Glomerular endothelial cell (primary cell): Measurements from ENCODE around the gene NDEL1. TPM values are rescaled to one million over a fixed set of nuclear protein-coding genes. Genes with fewer than 3 reads are reported as not detected.

ENCODE experiments used
- DNase-seq: peaks from one replicate; pipeline ENCODE4 v3.0.0-alpha.2; 2011; ENCODE audit warnings: low read depth, low spot score; ENCODE audit errors: extremely low read depth
- total RNA-seq: library from RNA; depleted of rRNA; stranded (reverse); fragments of >200 nt; gene quantifications from 2 replicates; pipeline ENCODE4 v1.2.3, GENCODE V29; 2015

The NDEL1 gene
- total RNA-seq, 1 donor from 2014 or later = 64.2 TPM

DNA sequence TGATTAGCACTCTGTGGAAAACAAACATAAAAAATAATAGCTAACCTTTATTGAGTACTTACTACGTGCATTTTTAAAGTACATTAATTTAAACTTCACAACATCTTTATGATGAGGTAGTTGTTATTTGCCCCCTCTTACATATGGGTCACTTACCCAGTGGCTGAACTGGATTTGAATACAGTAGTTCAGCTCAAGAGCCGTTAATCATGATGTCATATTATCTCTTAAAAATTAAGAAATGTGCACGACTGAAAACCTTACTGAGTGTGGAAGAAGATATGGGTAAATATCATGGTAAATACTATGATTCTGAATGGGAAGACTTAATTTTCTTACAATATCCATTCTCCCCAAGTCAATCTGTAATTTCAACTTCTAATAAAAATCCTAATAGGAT lies 17.6 kb downstream of the NDEL1 start:
- no peak for DNase-seq

DNA sequence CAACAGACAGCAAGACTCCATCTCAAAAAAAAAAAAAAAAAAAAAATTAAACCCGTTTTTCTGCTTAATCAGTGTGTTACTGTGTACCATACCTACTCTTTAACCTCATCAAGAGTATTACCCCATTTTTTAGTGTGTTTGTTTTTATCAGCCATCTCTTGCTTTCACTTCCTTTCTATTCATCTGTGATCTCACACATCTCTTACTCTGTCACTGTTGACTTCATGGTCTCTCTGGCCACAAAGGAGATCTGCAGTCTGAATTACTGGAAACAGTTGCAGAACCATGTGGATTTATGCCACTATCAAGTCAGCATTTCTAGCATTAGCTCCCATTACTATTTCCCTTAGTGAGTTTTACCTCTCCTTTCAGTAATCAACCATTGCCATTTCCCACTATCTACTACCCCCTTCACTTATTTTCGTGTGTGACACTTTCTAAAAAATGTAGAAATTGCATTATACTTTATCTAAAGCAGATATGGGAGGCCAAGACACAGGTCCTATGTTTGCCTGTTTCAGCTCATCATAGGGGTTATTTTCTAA lies 20.1 kb downstream of the NDEL1 start:
- DNase-seq = no peak

DNA sequence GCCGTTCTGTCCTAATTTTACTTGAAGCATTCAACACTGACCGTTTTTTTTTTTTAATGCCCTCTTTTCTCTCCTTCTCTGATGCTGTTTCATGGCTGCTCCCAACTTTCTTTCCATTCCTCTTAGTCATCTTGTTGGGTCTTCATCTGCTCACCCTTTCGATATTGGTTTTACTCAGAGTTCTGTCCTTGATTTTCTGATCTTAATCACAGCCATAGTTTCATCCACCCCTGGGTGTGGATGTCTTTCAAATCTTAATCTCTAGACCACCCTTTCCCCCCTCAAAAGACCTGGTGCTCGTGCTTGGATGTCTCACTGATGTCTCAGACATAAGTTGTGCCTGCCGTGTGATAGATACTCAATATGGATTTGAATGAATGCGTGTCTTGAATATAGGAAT lies 22.4 kb downstream of the NDEL1 start:
- DNase-seq = no peak

- no peak for DNase-seq
These were observed 23.4 kb downstream of the NDEL1 start for GRCh38 chr17:8459107-8459506.

- DNase-seq = no peak
These were observed 24.1 kb downstream of the NDEL1 start for GRCh38 chr17:8459831-8460230.

GRCh38 chr17:8462564-8462963 lies 26.9 kb downstream of the NDEL1 start:
- DNase-seq = no peak

GRCh38 chr17:8463099-8463498 lies 27.4 kb downstream of the NDEL1 start:
- no peak for DNase-seq

DNA sequence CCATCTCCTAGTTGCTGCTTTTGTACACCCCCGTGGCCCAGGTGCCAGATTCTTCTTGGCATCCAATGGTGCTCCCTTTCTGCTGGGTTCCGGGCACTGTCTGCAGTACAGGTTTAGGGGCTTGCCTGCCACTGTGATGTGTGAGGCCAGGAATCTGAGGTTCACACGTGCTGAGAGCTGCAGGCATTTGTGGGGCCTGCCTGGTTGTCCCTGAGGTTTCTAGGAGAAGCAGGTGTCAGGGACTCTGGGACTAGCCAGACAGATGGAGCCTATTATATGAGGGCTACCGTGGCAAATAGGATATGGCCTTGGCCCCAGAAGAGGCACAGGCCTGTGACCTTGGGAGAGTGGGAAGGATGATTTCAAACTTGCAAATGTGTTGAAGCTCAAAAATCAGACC lies 29.3 kb downstream of the NDEL1 start:
- no peak for DNase-seq

DNA sequence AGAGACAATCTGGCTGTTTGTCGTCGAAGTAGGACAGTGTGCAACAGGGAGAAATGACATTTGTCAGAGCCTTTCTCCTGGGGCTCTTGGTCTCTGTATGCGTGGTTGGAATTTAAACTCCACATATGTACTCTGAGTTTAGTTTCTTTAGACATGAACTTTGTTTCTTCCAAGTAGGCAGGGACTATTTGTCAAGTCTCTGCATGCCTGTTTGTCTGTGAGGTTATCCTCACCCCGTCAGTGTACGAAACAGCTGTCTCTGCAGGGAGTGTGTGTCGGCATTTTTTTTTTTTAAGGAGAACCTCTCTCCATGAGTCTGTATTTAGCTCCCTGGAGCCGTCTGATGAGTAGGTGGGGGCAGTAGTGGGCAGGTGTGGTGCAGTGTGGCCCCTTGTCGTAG lies 29.7 kb downstream of the NDEL1 start:
- no peak for DNase-seq

DNA sequence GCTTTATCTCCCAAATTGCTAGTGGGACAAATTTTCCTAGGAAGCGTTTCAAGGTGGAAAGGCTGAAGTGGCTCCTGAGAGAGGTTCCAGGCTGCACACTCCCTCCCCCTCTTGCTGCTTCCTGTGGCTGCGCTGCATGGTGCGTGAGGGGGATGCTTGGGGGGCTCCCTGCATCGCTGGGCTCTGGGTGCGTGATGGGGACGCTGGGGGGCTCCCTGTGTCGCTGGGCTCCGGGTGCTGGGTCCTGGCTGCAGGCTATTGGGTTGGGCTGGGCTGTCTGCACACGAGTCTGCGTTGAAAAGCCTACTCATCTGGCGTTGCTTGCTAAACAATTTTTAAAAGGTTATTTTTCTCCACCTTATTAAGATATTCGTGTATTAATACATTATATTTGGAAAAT lies 30.1 kb downstream of the NDEL1 start:
- no peak for DNase-seq

- DNase-seq = no peak
These were observed 30.8 kb downstream of the NDEL1 start for GRCh38 chr17:8466456-8466855.

DNA sequence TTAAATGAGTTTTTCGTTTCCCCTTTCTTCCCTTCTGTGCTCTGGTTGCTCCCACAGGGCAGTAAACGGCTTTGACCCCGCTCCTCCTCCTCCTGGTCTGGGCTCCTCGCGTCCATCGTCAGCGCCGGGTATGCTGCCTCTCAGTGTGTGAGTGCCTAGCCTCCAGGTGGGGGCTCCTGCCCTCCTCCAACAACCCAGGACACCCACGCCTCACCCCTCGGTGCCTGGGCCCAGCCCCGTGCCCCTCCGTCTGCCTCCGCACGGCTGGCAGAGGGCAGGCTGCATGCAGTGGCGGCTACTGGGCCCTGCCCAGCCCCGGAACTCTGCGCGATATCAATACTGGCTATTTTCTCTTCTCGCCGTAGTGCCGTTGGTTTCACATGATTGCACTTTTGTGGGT lies 31.2 kb downstream of the NDEL1 start:
- DNase-seq = no peak

- DNase-seq = no peak
These were observed 31.8 kb downstream of the NDEL1 start for GRCh38 chr17:8467527-8467926.

GRCh38 chr17:8468127-8468526 lies 32.4 kb downstream of the NDEL1 start:
- DNase-seq = no peak

DNA sequence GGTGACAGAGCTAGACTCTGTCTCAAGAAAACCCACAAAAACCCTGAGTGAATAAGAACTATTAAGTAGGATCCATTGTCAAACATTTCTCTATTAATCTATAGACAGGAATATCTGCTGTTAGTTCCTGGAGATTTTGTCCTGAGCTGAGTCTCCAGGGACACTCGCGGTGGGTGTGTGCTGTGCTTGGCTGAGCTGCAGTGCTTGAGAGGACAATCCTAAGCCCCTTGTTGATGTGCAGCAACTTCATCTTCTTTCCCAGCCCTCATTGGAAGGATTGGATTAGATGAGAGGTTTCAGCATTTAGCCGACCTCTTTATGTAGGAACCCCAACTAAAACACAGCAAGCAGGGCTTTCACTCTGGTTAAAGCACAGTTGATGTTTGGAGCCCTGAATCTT lies 33.3 kb downstream of the NDEL1 start:
- DNase-seq = no peak

DNA sequence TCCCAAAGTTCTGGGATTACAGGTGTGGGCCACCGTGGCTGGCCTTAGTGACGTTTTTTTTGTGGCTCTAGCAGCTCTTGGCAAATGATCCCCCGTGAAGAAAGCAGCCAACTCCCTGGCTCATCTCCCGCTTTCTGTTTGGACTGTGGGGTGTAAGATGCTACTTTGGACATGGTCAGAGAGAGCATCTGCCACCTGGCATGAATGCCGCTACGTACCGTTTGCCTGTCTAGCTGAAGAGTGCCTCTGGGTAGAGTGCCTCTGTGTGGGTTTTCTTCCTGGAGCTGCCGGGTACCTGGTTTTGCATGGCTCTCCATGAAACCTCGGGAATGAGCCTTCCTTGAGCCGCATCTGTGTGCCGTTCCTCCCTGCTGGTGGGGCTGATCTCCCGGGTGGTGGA lies 34.3 kb downstream of the NDEL1 start:
- DNase-seq = no peak

DNA sequence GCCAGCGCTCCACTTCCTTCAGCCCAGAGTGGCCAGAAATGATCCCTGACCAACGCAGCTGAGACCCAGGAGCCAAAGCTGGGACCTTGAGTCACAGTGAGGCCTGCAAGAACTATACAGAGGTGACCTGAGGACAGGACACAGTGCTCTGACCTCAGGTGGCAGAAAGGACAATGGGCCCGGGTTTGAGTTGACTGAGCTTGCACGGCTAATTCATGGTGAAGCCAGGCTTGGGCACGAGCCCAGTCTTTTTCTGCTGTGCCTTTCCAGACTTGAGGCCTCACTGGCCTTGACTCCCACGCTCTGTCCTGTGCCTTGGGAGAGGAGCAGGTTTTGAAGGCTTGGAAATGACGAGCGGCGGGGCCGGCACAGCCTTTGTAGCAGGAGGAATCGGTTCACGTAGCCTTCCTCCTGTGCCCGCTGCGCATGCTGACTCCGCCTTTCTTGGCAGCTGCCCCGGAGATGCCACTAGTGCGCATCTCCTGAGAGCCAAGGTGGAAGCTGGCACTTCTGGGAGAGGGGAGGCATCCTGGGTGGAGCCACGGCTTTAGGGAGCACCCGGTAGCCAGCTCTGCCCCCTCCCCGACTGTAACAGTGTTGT lies 34.9 kb downstream of the NDEL1 start:
- DNase-seq = no peak

GRCh38 chr17:8472663-8473062 lies 37.0 kb downstream of the NDEL1 start:
- no peak for DNase-seq

- DNase-seq = no peak
These were observed 37.9 kb downstream of the NDEL1 start for GRCh38 chr17:8473451-8474192.

GRCh38 chr17:8474826-8475225 lies 39.1 kb downstream of the NDEL1 start:
- no peak for DNase-seq

DNA sequence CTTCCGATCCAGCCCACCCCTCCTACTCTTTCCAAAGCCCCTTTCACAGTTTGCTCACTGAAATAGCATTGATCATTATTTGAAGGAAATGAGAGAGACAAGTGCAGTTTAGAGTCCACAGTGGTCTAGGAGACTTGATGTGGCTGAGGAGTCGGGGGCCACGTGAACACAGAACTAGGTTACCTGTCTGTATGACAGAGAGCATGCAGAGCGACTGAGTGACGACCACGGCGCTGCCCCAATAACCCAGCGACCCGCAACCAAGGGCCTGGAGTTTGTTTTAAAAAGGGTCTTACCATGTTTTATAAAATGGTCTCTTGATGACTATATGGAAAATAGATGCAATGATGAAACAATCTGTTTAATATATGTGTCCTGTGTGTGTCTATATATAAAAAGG lies 39.5 kb downstream of the NDEL1 start:
- no peak for DNase-seq

DNA sequence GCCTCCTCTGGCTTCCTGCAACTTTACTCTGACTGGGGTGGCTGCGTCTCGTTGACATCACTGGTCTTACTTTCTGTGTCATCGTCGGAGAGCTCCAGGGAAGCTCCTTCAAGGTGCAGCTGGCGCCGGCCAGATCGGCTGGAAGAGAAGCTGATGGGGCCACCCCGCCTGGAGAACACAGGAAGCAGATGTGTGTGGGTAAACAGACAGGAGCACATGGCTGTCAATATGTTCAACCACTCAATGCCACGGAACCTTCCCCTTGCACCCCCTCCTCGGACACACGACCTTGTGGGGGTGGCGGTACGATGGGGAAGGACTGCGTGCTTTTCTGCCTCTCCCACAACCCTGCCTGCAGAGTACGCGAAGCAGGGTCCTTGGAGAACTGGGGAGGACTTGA lies 40.1 kb downstream of the NDEL1 start:
- DNase-seq = no peak
